GM23338 (cell line): ENCODE measurements around the gene ENOX1. TPM values are rescaled to one million over a fixed set of nuclear protein-coding genes. Genes with fewer than 3 reads are reported as not detected.

Experiments used
- ATAC-seq: fragments of 200-7000 bp; cut with Tn5 transposase; 3 replicates; pipeline ENCODE4 v1.9.1; 2020
- DNase-seq: peaks from one replicate; pipeline ENCODE4 v3.0.0-alpha.2; 2015; ENCODE audit warnings: low spot score
- H2AFZ ChIP-seq: fragments of 200-600 bp; sonication (generic); 2 replicates; pipeline ENCODE4 v1.8.0; 2016; ENCODE audit warnings: antibody characterized with exemption, mild to moderate bottlenecking, moderate library complexity
- H3F3A ChIP-seq: fragments of 200-600 bp; sonication (generic); replicated peaks from 2 replicates; pipeline ENCODE4 v1.8.0; 2017; ENCODE audit warnings: antibody characterized with exemption, mixed run types, low read depth
- H3K27ac ChIP-seq: fragments of 200-600 bp; sonication (generic); 2 replicates; pipeline ENCODE4 v1.6.1; 2016; ENCODE audit warnings: low read depth
- H3K27me3 ChIP-seq: fragments of 200-600 bp; sonication (generic); 2 replicates; pipeline ENCODE4 v1.8.0; 2016; ENCODE audit warnings: mild to moderate bottlenecking, mixed run types, moderate library complexity; ENCODE audit not compliant: insufficient read depth
- H3K36me3 ChIP-seq: fragments of 200-600 bp; sonication (generic); 2 replicates; pipeline ENCODE4 v1.8.0; 2016; ENCODE audit warnings: mild to moderate bottlenecking; ENCODE audit not compliant: insufficient read depth
- H3K4me1 ChIP-seq: fragments of 200-600 bp; sonication (generic); 2 replicates; pipeline ENCODE4 v1.8.0; 2016; ENCODE audit warnings: mild to moderate bottlenecking, moderate library complexity; ENCODE audit not compliant: insufficient read depth
- H3K4me2 ChIP-seq: fragments of 200-600 bp; sonication (generic); 2 replicates; pipeline ENCODE4 v1.7.1; 2017; ENCODE audit warnings: mixed run types
- H3K4me3 ChIP-seq: fragments of 200-600 bp; sonication (generic); 2 replicates; pipeline ENCODE4 v1.6.1; 2016; ENCODE audit warnings: mixed run types
- H3K79me2 ChIP-seq: fragments of 200-600 bp; sonication (generic); replicated peaks from 2 replicates; pipeline ENCODE4 v1.8.0; 2017; ENCODE audit warnings: mild to moderate bottlenecking; ENCODE audit not compliant: insufficient read depth
- H3K9me2 ChIP-seq: fragments of 200-600 bp; sonication (generic); 2 replicates; pipeline ENCODE4 v1.8.0; 2017; ENCODE audit not compliant: insufficient read depth
- H4K20me1 ChIP-seq: fragments of 200-600 bp; sonication (generic); replicated peaks from 2 replicates; pipeline ENCODE4 v1.8.0; 2017; ENCODE audit warnings: mild to moderate bottlenecking; ENCODE audit not compliant: insufficient read depth
- H3K27ac Mint-ChIP-seq: 2 replicates; pipeline ENCODE4 v1.8.0; 2020; ENCODE audit warnings: inconsistent platforms, mild to moderate bottlenecking, moderate library complexity, mixed read lengths
- H3K27me3 Mint-ChIP-seq: 3 replicates; pipeline ENCODE4 v1.8.0; 2022; ENCODE audit warnings: low read depth, mild to moderate bottlenecking, moderate library complexity, mixed read lengths, inconsistent platforms; ENCODE audit not compliant: insufficient read depth, poor library complexity
- H3K36me3 Mint-ChIP-seq: 3 replicates; pipeline ENCODE4 v1.8.0; 2021; ENCODE audit warnings: low read depth, mild to moderate bottlenecking, inconsistent platforms, moderate library complexity, mixed read lengths
- H3K4me1 Mint-ChIP-seq: 3 replicates; pipeline ENCODE4 v1.8.0; 2020; ENCODE audit warnings: mild to moderate bottlenecking, inconsistent platforms, mixed read lengths
- H3K4me3 Mint-ChIP-seq: 3 replicates; pipeline ENCODE4 v1.8.0; 2021; ENCODE audit warnings: moderate library complexity, mild to moderate bottlenecking, inconsistent platforms, mixed read lengths
- H3K9me3 Mint-ChIP-seq: 3 replicates; pipeline ENCODE4 v1.8.0; 2020; ENCODE audit warnings: moderate library complexity, mild to moderate bottlenecking, inconsistent platforms, mixed read lengths
- CREB1 ChIP-seq: fragments of 250-450 bp; sonication (Bioruptor Pico); IDR thresholded peaks from 2 replicates; pipeline ENCODE4 v1.5.0; 2020; ENCODE audit warnings: low read depth, mild to moderate bottlenecking, moderate library complexity
- EZH2 ChIP-seq: fragments of 200-600 bp; sonication (generic); IDR thresholded peaks from one replicate; pipeline ENCODE4 v1.8.0; 2017; ENCODE audit warnings: antibody characterized with exemption, mild to moderate bottlenecking, low read depth; ENCODE audit not compliant: unreplicated experiment
- EZH2phosphoT487 ChIP-seq: fragments of 200-600 bp; sonication (generic); IDR thresholded peaks from one replicate; pipeline ENCODE4 v1.8.1; 2018; ENCODE audit warnings: antibody characterized with exemption; ENCODE audit not compliant: unreplicated experiment
- JUNB ChIP-seq: IDR thresholded peaks from one replicate; pipeline ENCODE4 v1.6.1; 2016; ENCODE audit warnings: antibody characterized with exemption; ENCODE audit not compliant: unreplicated experiment
- NANOG ChIP-seq: IDR thresholded peaks from 2 replicates; pipeline ENCODE4 v1.6.1; 2016; ENCODE audit warnings: antibody characterized with exemption, borderline replicate concordance
- POLR2AphosphoS5 ChIP-seq: IDR thresholded peaks from 2 replicates; pipeline ENCODE4 v1.6.1; 2016; ENCODE audit warnings: antibody characterized with exemption, low read depth
- STAT1 ChIP-seq: IDR thresholded peaks from one replicate; pipeline ENCODE4 v1.6.1; 2016; ENCODE audit warnings: antibody characterized with exemption; ENCODE audit not compliant: unreplicated experiment
- ZNF114 ChIP-seq: fragments of 250-450 bp; sonication (Bioruptor Pico); IDR thresholded peaks from 2 replicates; pipeline ENCODE4 v1.5.0; 2020; ENCODE audit warnings: mild to moderate bottlenecking, moderate library complexity
- ZNF331 ChIP-seq: fragments of 250-450 bp; sonication (Bioruptor Pico); IDR thresholded peaks from 2 replicates; pipeline ENCODE4 v1.5.0; 2020; ENCODE audit warnings: low read depth, mild to moderate bottlenecking, moderate library complexity
- polyA plus RNA-seq: library from polyadenylated mRNA; unstranded; fragments of >200 nt; fragmentation: Nextera tagmentation; extraction: Ambion mirVana; gene quantifications from 2 replicates; pipeline ENCODE4 v1.2.1, GENCODE V29; 2016
- total RNA-seq: library from RNA; depleted of rRNA; stranded (reverse); fragments of >200 nt; shearing (Covaris generic); gene quantifications from 2 replicates; pipeline ENCODE4 v1.2.3, GENCODE V29; 2014
- TF ChIP-seq, protein P1 (sequence below): IDR thresholded peaks from one replicate; pipeline ENCODE4 v1.6.1; 2018; ENCODE audit warnings: antibody characterized with exemption; ENCODE audit not compliant: unreplicated experiment
- TF ChIP-seq, protein P2 (sequence below), 2 experiments: fragments of 200-600 bp in 1 of 2; sonication (generic) in 1 of 2; conservative IDR thresholded peaks; 2 replicates each; pipeline versions ENCODE4 v1.5.1 to v1.6.1; 2016 to 2017; ENCODE audit warnings: antibody characterized with exemption in 2 of 2, low read depth in 2 of 2, mild to moderate bottlenecking in 2 of 2, moderate library complexity in 1 of 2
- TF ChIP-seq, protein P3 (sequence below): IDR thresholded peaks from 2 replicates; pipeline ENCODE4 v1.6.1; 2016; ENCODE audit warnings: antibody characterized with exemption
- TF ChIP-seq, protein P4 (sequence below): fragments of 250-450 bp; sonication (Bioruptor Pico); IDR thresholded peaks from 2 replicates; pipeline ENCODE4 v1.5.0; 2020; ENCODE audit warnings: mild to moderate bottlenecking, moderate library complexity

The ENOX1 gene
- total and polyA plus RNA-seq, 2 experiments from 2014 or later: 0.66 to 0.81 TPM

DNA sequence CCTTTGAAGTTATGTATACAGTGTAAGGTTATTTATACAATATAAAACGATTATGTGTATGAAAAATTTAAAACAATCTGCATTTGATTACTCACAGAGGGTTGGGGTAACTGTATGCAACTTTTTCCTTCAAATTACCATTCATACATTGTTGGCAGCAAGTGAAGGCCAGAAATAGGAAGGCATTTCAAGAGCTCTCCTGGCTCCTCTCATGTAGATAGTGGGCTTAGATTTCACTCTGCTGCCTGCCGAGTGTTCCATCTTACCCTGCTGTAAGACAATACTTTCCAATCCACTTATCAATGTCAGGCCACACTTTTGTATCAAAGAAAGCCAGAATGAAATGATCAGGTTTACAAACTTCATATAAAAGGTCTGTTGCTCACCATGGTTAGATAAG is 518.1 kb downstream of the ENOX1 start (continued):
- TF ChIP-seq, protein P1, sequence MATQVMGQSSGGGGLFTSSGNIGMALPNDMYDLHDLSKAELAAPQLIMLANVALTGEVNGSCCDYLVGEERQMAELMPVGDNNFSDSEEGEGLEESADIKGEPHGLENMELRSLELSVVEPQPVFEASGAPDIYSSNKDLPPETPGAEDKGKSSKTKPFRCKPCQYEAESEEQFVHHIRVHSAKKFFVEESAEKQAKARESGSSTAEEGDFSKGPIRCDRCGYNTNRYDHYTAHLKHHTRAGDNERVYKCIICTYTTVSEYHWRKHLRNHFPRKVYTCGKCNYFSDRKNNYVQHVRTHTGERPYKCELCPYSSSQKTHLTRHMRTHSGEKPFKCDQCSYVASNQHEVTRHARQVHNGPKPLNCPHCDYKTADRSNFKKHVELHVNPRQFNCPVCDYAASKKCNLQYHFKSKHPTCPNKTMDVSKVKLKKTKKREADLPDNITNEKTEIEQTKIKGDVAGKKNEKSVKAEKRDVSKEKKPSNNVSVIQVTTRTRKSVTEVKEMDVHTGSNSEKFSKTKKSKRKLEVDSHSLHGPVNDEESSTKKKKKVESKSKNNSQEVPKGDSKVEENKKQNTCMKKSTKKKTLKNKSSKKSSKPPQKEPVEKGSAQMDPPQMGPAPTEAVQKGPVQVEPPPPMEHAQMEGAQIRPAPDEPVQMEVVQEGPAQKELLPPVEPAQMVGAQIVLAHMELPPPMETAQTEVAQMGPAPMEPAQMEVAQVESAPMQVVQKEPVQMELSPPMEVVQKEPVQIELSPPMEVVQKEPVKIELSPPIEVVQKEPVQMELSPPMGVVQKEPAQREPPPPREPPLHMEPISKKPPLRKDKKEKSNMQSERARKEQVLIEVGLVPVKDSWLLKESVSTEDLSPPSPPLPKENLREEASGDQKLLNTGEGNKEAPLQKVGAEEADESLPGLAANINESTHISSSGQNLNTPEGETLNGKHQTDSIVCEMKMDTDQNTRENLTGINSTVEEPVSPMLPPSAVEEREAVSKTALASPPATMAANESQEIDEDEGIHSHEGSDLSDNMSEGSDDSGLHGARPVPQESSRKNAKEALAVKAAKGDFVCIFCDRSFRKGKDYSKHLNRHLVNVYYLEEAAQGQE: no peak
- TF ChIP-seq, protein P2, sequence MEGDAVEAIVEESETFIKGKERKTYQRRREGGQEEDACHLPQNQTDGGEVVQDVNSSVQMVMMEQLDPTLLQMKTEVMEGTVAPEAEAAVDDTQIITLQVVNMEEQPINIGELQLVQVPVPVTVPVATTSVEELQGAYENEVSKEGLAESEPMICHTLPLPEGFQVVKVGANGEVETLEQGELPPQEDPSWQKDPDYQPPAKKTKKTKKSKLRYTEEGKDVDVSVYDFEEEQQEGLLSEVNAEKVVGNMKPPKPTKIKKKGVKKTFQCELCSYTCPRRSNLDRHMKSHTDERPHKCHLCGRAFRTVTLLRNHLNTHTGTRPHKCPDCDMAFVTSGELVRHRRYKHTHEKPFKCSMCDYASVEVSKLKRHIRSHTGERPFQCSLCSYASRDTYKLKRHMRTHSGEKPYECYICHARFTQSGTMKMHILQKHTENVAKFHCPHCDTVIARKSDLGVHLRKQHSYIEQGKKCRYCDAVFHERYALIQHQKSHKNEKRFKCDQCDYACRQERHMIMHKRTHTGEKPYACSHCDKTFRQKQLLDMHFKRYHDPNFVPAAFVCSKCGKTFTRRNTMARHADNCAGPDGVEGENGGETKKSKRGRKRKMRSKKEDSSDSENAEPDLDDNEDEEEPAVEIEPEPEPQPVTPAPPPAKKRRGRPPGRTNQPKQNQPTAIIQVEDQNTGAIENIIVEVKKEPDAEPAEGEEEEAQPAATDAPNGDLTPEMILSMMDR (conservative IDR thresholded peaks at IDR 0.05; ENCODE audit: low read depth in 2 of 2): no peak
- TF ChIP-seq ZNF331 (CRISPR knock-in tag): no peak
- no peak for TF ChIP-seq ZNF114
- TF ChIP-seq POLR2AphosphoS5: no peak
- no peak for TF ChIP-seq EZH2
- TF ChIP-seq JUNB: no peak
- no peak for TF ChIP-seq STAT1
- TF ChIP-seq EZH2phosphoT487: no peak
- TF ChIP-seq, protein P3, sequence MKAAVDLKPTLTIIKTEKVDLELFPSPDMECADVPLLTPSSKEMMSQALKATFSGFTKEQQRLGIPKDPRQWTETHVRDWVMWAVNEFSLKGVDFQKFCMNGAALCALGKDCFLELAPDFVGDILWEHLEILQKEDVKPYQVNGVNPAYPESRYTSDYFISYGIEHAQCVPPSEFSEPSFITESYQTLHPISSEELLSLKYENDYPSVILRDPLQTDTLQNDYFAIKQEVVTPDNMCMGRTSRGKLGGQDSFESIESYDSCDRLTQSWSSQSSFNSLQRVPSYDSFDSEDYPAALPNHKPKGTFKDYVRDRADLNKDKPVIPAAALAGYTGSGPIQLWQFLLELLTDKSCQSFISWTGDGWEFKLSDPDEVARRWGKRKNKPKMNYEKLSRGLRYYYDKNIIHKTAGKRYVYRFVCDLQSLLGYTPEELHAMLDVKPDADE: no peak

DNA sequence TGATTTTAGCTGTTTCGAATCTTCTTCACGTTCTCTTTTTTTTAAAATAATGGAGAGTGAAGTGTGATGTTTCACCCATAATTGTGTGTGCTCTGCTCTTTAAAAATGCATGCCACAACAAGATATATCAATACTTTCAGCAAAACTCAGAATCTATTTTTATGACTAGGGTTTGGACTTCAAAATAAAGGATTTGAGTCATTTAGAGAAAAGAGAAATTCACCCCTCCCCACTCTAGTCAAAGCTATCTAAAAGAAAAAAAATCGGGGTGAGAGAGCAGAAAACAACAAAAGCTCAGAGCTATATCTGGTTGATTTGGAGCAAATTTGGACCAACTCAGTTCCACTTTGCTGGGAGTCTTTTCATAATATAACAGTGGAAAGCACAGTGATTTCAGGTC is 518.9 kb downstream of the ENOX1 start:
- H3K27ac Mint-ChIP-seq: no peak overlapping the region
- H3K4me2 ChIP-seq: no peak overlapping the region
- TF ChIP-seq NANOG: no peak
- no peak for TF ChIP-seq JUNB
- TF ChIP-seq, protein P4, sequence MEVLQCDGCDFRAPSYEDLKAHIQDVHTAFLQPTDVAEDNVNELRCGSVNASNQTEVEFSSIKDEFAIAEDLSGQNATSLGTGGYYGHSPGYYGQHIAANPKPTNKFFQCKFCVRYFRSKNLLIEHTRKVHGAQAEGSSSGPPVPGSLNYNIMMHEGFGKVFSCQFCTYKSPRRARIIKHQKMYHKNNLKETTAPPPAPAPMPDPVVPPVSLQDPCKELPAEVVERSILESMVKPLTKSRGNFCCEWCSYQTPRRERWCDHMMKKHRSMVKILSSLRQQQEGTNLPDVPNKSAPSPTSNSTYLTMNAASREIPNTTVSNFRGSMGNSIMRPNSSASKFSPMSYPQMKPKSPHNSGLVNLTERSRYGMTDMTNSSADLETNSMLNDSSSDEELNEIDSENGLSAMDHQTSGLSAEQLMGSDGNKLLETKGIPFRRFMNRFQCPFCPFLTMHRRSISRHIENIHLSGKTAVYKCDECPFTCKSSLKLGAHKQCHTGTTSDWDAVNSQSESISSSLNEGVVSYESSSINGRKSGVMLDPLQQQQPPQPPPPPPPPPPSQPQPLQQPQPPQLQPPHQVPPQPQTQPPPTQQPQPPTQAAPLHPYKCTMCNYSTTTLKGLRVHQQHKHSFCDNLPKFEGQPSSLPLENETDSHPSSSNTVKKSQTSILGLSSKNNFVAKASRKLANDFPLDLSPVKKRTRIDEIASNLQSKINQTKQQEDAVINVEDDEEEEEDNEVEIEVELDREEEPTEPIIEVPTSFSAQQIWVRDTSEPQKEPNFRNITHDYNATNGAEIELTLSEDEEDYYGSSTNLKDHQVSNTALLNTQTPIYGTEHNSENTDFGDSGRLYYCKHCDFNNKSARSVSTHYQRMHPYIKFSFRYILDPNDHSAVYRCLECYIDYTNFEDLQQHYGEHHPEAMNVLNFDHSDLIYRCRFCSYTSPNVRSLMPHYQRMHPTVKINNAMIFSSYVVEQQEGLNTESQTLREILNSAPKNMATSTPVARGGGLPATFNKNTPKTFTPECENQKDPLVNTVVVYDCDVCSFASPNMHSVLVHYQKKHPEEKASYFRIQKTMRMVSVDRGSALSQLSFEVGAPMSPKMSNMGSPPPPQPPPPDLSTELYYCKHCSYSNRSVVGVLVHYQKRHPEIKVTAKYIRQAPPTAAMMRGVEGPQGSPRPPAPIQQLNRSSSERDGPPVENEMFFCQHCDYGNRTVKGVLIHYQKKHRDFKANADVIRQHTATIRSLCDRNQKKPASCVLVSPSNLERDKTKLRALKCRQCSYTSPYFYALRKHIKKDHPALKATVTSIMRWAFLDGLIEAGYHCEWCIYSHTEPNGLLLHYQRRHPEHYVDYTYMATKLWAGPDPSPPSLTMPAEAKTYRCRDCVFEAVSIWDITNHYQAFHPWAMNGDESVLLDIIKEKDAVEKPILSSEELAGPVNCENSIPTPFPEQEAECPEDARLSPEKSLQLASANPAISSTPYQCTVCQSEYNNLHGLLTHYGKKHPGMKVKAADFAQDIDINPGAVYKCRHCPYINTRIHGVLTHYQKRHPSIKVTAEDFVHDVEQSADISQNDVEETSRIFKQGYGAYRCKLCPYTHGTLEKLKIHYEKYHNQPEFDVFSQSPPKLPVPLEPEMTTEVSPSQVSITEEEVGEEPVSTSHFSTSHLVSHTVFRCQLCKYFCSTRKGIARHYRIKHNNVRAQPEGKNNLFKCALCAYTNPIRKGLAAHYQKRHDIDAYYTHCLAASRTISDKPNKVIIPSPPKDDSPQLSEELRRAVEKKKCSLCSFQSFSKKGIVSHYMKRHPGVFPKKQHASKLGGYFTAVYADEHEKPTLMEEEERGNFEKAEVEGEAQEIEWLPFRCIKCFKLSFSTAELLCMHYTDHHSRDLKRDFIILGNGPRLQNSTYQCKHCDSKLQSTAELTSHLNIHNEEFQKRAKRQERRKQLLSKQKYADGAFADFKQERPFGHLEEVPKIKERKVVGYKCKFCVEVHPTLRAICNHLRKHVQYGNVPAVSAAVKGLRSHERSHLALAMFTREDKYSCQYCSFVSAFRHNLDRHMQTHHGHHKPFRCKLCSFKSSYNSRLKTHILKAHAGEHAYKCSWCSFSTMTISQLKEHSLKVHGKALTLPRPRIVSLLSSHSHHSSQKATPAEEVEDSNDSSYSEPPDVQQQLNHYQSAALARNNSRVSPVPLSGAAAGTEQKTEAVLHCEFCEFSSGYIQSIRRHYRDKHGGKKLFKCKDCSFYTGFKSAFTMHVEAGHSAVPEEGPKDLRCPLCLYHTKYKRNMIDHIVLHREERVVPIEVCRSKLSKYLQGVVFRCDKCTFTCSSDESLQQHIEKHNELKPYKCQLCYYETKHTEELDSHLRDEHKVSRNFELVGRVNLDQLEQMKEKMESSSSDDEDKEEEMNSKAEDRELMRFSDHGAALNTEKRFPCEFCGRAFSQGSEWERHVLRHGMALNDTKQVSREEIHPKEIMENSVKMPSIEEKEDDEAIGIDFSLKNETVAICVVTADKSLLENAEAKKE: no peak
- TF ChIP-seq CREB1 (CRISPR knock-in tag): no peak

More for the DNA sequence above, 518.9 kb downstream of the ENOX1 start:
- no peak overlapping the region for H2AFZ ChIP-seq
- no peaks in the 10 kb centered on the region for H4K20me1 ChIP-seq
- H3K27ac ChIP-seq: no peak overlapping the region
- no peak for DNase-seq
- H3K4me1 Mint-ChIP-seq: peaks cover 29% of the 10 kb centered on the region
- H3K36me3 Mint-ChIP-seq: no peaks in the 10 kb centered on the region
- H3K27me3 Mint-ChIP-seq: no peaks in the 10 kb centered on the region
- no peaks in the 10 kb centered on the region for H3K79me2 ChIP-seq
- no peaks in the 10 kb centered on the region for H3K36me3 ChIP-seq
- H3K9me2 ChIP-seq: no peaks in the 10 kb centered on the region
- H3K4me3 Mint-ChIP-seq: no peak overlapping the region
- no peaks in the 10 kb centered on the region for H3K4me1 ChIP-seq
- H3K9me3 Mint-ChIP-seq: no peaks in the 10 kb centered on the region
- no peak overlapping the region for H3K4me3 ChIP-seq
- no peaks in the 10 kb centered on the region for H3F3A ChIP-seq
- no peak for ATAC-seq
- H3K27me3 ChIP-seq: no peaks in the 10 kb centered on the region
